HEK293 (cell line): ENCODE results near the gene BCL2.

Experiments used
- CTCF ChIA-PET: fragments of 350-600 bp; formaldehyde crosslinking; extraction: SDS; loops from one replicate; lab custom pipeline; 2021; ENCODE audit warnings: antibody characterized with exemption; lab: Yijun Ruan, JAX
- POLR2A ChIA-PET: fragments of 300-600 bp; formaldehyde crosslinking; extraction: SDS; loops from one replicate; lab custom pipeline; 2020; ENCODE audit warnings: antibody characterized with exemption, inconsistent platforms; lab: Yijun Ruan, JAX
- H3K27ac ChIP-seq: fragments of 200-500 bp; sonication (Bioruptor generic); 2 replicates; pipeline ENCODE4 v1.5.1; 2014; ENCODE audit warnings: low read depth, low read length, control low read depth, inconsistent platforms; ENCODE audit errors: extremely low read depth
- H3K36me3 ChIP-seq, 2 experiments: fragments of 200-500 bp in 1 of 2; sonication (Bioruptor generic) in 1 of 2; 1 replicate in 1 of 2; 2 replicates in 1 of 2; pipeline ENCODE4 v1.5.1; 2014 to 2017; ENCODE audit warnings: inconsistent platforms in 2 of 2, low read length in 2 of 2; ENCODE audit not compliant: control insufficient read depth in 2 of 2, insufficient read depth in 1 of 2
- H3K4me1 ChIP-seq: fragments of 200-500 bp; sonication (Bioruptor generic); 2 replicates; pipeline ENCODE4 v1.5.1; 2014; ENCODE audit warnings: mild to moderate bottlenecking, low read length, inconsistent platforms; ENCODE audit not compliant: control insufficient read depth, insufficient read depth
- H3K4me3 ChIP-seq: 2 replicates; pipeline ENCODE4 v1.5.1; 2011; ENCODE audit warnings: low read depth, mild to moderate bottlenecking, control low read depth, low read length, moderate library complexity
- H3K9me3 ChIP-seq: fragments of 200-500 bp; sonication (Bioruptor generic); 2 replicates; pipeline ENCODE4 v1.5.1; 2014; ENCODE audit warnings: low read depth, low read length, inconsistent platforms; ENCODE audit not compliant: control insufficient read depth, insufficient read depth
- GLI2 ChIP-seq: fragments of 450-650 bp; formaldehyde crosslinking; IDR thresholded peaks from 2 replicates; pipeline ENCODE4; 2017; ENCODE audit warnings: missing biosample characterization, missing genetic modification characterization, low read depth, borderline replicate concordance
- IKZF3 ChIP-seq: fragments of 450-650 bp; IDR thresholded peaks from 2 replicates; pipeline ENCODE4 v1.5.0; 2018; ENCODE audit warnings: missing biosample characterization, mild to moderate bottlenecking, missing genetic modification characterization, moderate library complexity
- KLF1 ChIP-seq: fragments of 450-650 bp; formaldehyde crosslinking; IDR thresholded peaks from 2 replicates; pipeline ENCODE4 v1.5.1; 2016; ENCODE audit warnings: missing biosample characterization, missing genetic modification characterization
- KLF7 ChIP-seq: fragments of 450-650 bp; formaldehyde crosslinking; IDR thresholded peaks from 2 replicates; pipeline ENCODE4 v1.5.1; 2016; ENCODE audit warnings: missing biosample characterization, missing genetic modification characterization, borderline replicate concordance
- KLF9 ChIP-seq: fragments of 450-650 bp; formaldehyde crosslinking; IDR thresholded peaks from 2 replicates; pipeline ENCODE4 v1.5.1; 2016; ENCODE audit warnings: missing biosample characterization, missing genetic modification characterization, low read depth
- RBAK ChIP-seq: fragments of 450-650 bp; formaldehyde crosslinking; IDR thresholded peaks from 2 replicates; pipeline ENCODE4 v1.5.1; 2016; ENCODE audit warnings: missing biosample characterization, missing genetic modification characterization
- ZBTB17 ChIP-seq: fragments of 450-650 bp; formaldehyde crosslinking; IDR thresholded peaks from 2 replicates; pipeline ENCODE4 v1.5.1; 2016; ENCODE audit warnings: missing biosample characterization, missing genetic modification characterization
- ZBTB21 ChIP-seq: fragments of 450-650 bp; formaldehyde crosslinking; IDR thresholded peaks from 2 replicates; pipeline ENCODE4 v1.5.1; 2017; ENCODE audit warnings: missing biosample characterization, missing genetic modification characterization
- ZNF19 ChIP-seq: fragments of 450-650 bp; formaldehyde crosslinking; IDR thresholded peaks from 2 replicates; pipeline ENCODE4; 2016; ENCODE audit warnings: missing biosample characterization, missing genetic modification characterization, low read depth
- ZNF248 ChIP-seq: fragments of 450-650 bp; formaldehyde crosslinking; IDR thresholded peaks from 2 replicates; pipeline ENCODE4 v1.5.1; 2017; ENCODE audit warnings: missing biosample characterization, missing genetic modification characterization
- ZNF366 ChIP-seq: fragments of 450-650 bp; formaldehyde crosslinking; conservative IDR thresholded peaks from 2 replicates; pipeline ENCODE4 v1.5.1; 2016; ENCODE audit warnings: missing biosample characterization, missing genetic modification characterization
- ZNF558 ChIP-seq: fragments of 450-650 bp; formaldehyde crosslinking; IDR thresholded peaks from 2 replicates; pipeline ENCODE4 v1.5.1; 2016; ENCODE audit warnings: missing biosample characterization, missing genetic modification characterization
- ZNF629 ChIP-seq: fragments of 450-650 bp; formaldehyde crosslinking; IDR thresholded peaks from 2 replicates; pipeline ENCODE4 v1.5.1; 2017; ENCODE audit warnings: missing biosample characterization, missing genetic modification characterization
- ZNF660 ChIP-seq: fragments of 450-650 bp; IDR thresholded peaks from 2 replicates; pipeline ENCODE4 v1.5.1; 2018; ENCODE audit warnings: missing biosample characterization, mild to moderate bottlenecking, missing genetic modification characterization
- ZNF664 ChIP-seq: fragments of 450-650 bp; formaldehyde crosslinking; IDR thresholded peaks from 2 replicates; pipeline ENCODE4 v1.5.1; 2016; ENCODE audit warnings: missing biosample characterization, missing genetic modification characterization
- ZNF701 ChIP-seq: fragments of 450-650 bp; formaldehyde crosslinking; IDR thresholded peaks from 2 replicates; pipeline ENCODE4 v1.5.1; 2016; ENCODE audit warnings: missing biosample characterization, missing genetic modification characterization
- TF ChIP-seq, protein P1 (sequence below): fragments of 450-650 bp; formaldehyde crosslinking; IDR thresholded peaks from 2 replicates; pipeline ENCODE4 v1.5.1; 2016; ENCODE audit warnings: missing biosample characterization, missing genetic modification characterization
- TF ChIP-seq, protein P2 (sequence below): fragments of 450-650 bp; formaldehyde crosslinking; conservative IDR thresholded peaks from 2 replicates; pipeline ENCODE4 v1.5.1; 2016; ENCODE audit warnings: low read depth, missing biosample characterization, missing genetic modification characterization

The BCL2 gene

GRCh38 chr18:63259567-63260379 lies 59.8 kb downstream of the BCL2 start:
- Histone ChIP-seq H3K36me3 (no peaks in the 10 kb centered on the region), H3K4me1 (peaks cover 6% of the 10 kb centered on the region; the same call in 1 of the 2 replicates), H3K4me3 (no peak overlapping the region), H3K9me3 (no peaks in the 10 kb centered on the region), H3K27ac (no peak overlapping the region)
- TF ChIP-seq ZNF366 (no peak), RBAK (tag by site-specific recombination) (no peak), ZNF19 (tag by site-specific recombination) (no peak), ZNF558 (tag by site-specific recombination) (no peak), KLF1 (tag by site-specific recombination) (no peak), ZBTB21 (tag by site-specific recombination) (no peak), ZNF701 (no peak), IKZF3 (tag by site-specific recombination) (no peak), ZNF664 (no peak), ZBTB17 (tag by site-specific recombination) (no peak), GLI2 (tag by site-specific recombination) (no peak), ZNF629 (tag by site-specific recombination) (no peak)
- TF ChIP-seq, protein P1, sequence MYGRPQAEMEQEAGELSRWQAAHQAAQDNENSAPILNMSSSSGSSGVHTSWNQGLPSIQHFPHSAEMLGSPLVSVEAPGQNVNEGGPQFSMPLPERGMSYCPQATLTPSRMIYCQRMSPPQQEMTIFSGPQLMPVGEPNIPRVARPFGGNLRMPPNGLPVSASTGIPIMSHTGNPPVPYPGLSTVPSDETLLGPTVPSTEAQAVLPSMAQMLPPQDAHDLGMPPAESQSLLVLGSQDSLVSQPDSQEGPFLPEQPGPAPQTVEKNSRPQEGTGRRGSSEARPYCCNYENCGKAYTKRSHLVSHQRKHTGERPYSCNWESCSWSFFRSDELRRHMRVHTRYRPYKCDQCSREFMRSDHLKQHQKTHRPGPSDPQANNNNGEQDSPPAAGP (tag by site-specific recombination): no peak
- POLR2A ChIA-PET: no interaction called here
- CTCF ChIA-PET: interaction anchor here (0.6 kb wide), 1 partner anchor 80 kb away, joined by 4 read pairs; no protein-coding TSS in a partner anchor

- ChIA-PET POLR2A (no interaction called here), CTCF (interaction anchor here (0.6 kb wide), 1 partner anchor 81 kb away, joined by 4 read pairs; no protein-coding TSS in a partner anchor)
- Histone ChIP-seq H3K4me3 (no peak overlapping the region), H3K4me1 (peaks cover 4% of the 10 kb centered on the region; the same call in 1 of the 2 replicates), H3K27ac (no peak overlapping the region), H3K9me3 (no peaks in the 10 kb centered on the region), H3K36me3 (no peaks in the 10 kb centered on the region)
- no peak for TF ChIP-seq ZNF660 (tag by site-specific recombination)
- TF ChIP-seq KLF9 (tag by site-specific recombination): no peak
- TF ChIP-seq ZNF366: no peak
- TF ChIP-seq KLF7 (tag by site-specific recombination): no peak
- no peak for TF ChIP-seq ZNF248
- TF ChIP-seq, protein P2, sequence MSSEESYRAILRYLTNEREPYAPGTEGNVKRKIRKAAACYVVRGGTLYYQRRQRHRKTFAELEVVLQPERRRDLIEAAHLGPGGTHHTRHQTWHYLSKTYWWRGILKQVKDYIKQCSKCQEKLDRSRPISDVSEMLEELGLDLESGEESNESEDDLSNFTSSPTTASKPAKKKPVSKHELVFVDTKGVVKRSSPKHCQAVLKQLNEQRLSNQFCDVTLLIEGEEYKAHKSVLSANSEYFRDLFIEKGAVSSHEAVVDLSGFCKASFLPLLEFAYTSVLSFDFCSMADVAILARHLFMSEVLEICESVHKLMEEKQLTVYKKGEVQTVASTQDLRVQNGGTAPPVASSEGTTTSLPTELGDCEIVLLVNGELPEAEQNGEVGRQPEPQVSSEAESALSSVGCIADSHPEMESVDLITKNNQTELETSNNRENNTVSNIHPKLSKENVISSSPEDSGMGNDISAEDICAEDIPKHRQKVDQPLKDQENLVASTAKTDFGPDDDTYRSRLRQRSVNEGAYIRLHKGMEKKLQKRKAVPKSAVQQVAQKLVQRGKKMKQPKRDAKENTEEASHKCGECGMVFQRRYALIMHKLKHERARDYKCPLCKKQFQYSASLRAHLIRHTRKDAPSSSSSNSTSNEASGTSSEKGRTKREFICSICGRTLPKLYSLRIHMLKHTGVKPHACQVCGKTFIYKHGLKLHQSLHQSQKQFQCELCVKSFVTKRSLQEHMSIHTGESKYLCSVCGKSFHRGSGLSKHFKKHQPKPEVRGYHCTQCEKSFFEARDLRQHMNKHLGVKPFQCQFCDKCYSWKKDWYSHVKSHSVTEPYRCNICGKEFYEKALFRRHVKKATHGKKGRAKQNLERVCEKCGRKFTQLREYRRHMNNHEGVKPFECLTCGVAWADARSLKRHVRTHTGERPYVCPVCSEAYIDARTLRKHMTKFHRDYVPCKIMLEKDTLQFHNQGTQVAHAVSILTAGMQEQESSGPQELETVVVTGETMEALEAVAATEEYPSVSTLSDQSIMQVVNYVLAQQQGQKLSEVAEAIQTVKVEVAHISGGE (tag by site-specific recombination): no peak
- no peak for TF ChIP-seq IKZF3 (tag by site-specific recombination)
These were observed 60.6 kb downstream of the BCL2 start for GRCh38 chr18:63258749-63259566.
